Testis (tissue), 2 donors: ENCODE measurements around the gene DDOST.

Experiments used
- CTCF ChIP-seq, 3 experiments: fragments of 450-650 bp in 2 of 3; fragments of 200-600 bp in 1 of 3; sonication (generic) in 1 of 3; IDR thresholded peaks; one replicate each; pipeline ENCODE4 v1.5.1; 2016 to 2019; ENCODE audit warnings: antibody characterized with exemption in 3 of 3, mild to moderate bottlenecking in 2 of 3, moderate library complexity in 1 of 3
- POLR2A ChIP-seq: fragments of 450-650 bp; IDR thresholded peaks from one replicate; pipeline ENCODE4 v1.6.1; 2017; ENCODE audit warnings: antibody characterized with exemption, mild to moderate bottlenecking, moderate library complexity

- TF ChIP-seq CTCF (IDR thresholded peaks at IDR 0.05) (no peak), POLR2A (no peak)
Observed at GRCh38 chr1:20706841-20707240, 45.7 kb upstream of the DDOST start.
